Gastroesophageal sphincter (tissue), 3 donors: ENCODE measurements around the gene NRXN3.

Experiments used
- CTCF ChIP-seq, 4 experiments: fragments of 200-600 bp in 2 of 4; fragments of 450-650 bp in 2 of 4; sonication (generic) in 1 of 4; IDR thresholded peaks; one replicate each; pipeline ENCODE4 v1.5.1; 2017 to 2019; ENCODE audit warnings: antibody characterized with exemption in 4 of 4, mild to moderate bottlenecking in 2 of 4, moderate library complexity in 2 of 4
- EP300 ChIP-seq: sonication (generic); formaldehyde crosslinking; IDR thresholded peaks from one replicate; pipeline ENCODE4 v1.6.1; 2017; ENCODE audit warnings: antibody characterized with exemption, mild to moderate bottlenecking
- POLR2A ChIP-seq, 2 donors: fragments of 450-650 bp; IDR thresholded peaks; one replicate each; pipeline ENCODE4 v1.6.1; 2017; ENCODE audit warnings: antibody characterized with exemption in 2 of 2, mild to moderate bottlenecking in 2 of 2, moderate library complexity in 1 of 2
- POLR2AphosphoS5 ChIP-seq: sonication (generic); formaldehyde crosslinking; IDR thresholded peaks from one replicate; pipeline ENCODE4 v1.6.1; 2017; ENCODE audit warnings: antibody characterized with exemption

- TF ChIP-seq POLR2A (IDR thresholded peaks at IDR 0.05) (no peak), CTCF (IDR thresholded peaks at IDR 0.05) (no peak), EP300 (no peak), POLR2AphosphoS5 (no peak)
Measured at GRCh38 chr14:78228702-78229327, 58.6 kb downstream of the NRXN3 start.
